NCI-H226 (cell line): Measurements from ENCODE around the gene FHOD3.
"Not testable (repeated sequence)": the region's sequence is repeated elsewhere in the genome, so short reads cannot be mapped to it uniquely, and the experiment has no call there.

Experiments
- DNase-seq: peaks from one replicate; pipeline ENCODE4 v3.0.0-alpha.2; 2015

Gene FHOD3

GRCh38 chr18:36680042-36680441, 382.5 kb downstream of the FHOD3 start:
- no peak for DNase-seq

- no peak for DNase-seq
Observed at GRCh38 chr18:36685580-36685979, 388.1 kb downstream of the FHOD3 start.

- DNase-seq = peak; percentile 7
Observed at GRCh38 chr18:36688020-36688965, 390.8 kb downstream of the FHOD3 start.

- DNase-seq = no peak
Observed at GRCh38 chr18:36692371-36692770, 394.9 kb downstream of the FHOD3 start.

GRCh38 chr18:36692921-36693332, 395.4 kb downstream of the FHOD3 start:
- DNase-seq = no peak

GRCh38 chr18:36693931-36694620, 396.6 kb downstream of the FHOD3 start:
- DNase-seq = no peak

GRCh38 chr18:36695806-36696205, 398.3 kb downstream of the FHOD3 start:
- no peak for DNase-seq

- peak; percentile 77 for DNase-seq
Observed at GRCh38 chr18:36697905-36698304, 400.4 kb downstream of the FHOD3 start.

- DNase-seq = no peak
Observed at GRCh38 chr18:36700955-36701354, 403.4 kb downstream of the FHOD3 start.

GRCh38 chr18:36702401-36703013, 405.0 kb downstream of the FHOD3 start:
- no peak for DNase-seq

- DNase-seq = no peak
Observed at GRCh38 chr18:36704156-36704555, 406.6 kb downstream of the FHOD3 start.

- DNase-seq = no peak
Observed at GRCh38 chr18:36706134-36706881, 408.8 kb downstream of the FHOD3 start.

GRCh38 chr18:36708366-36708765, 410.9 kb downstream of the FHOD3 start:
- no peak for DNase-seq

GRCh38 chr18:36709315-36709714, 411.8 kb downstream of the FHOD3 start:
- no peak for DNase-seq

- DNase-seq = no peak
Observed at GRCh38 chr18:36711014-36711725, 413.7 kb downstream of the FHOD3 start.

- peak; percentile 78 for DNase-seq
Observed at GRCh38 chr18:36711813-36712444, 414.4 kb downstream of the FHOD3 start.

- DNase-seq = no peak
Observed at GRCh38 chr18:36714476-36714875, 417.0 kb downstream of the FHOD3 start.

- no peak for DNase-seq
Observed at GRCh38 chr18:36717422-36718110, 420.1 kb downstream of the FHOD3 start.

GRCh38 chr18:36718705-36719328, 421.3 kb downstream of the FHOD3 start:
- DNase-seq = peak; percentile 59

GRCh38 chr18:36719630-36720029, 422.1 kb downstream of the FHOD3 start:
- no peak for DNase-seq

GRCh38 chr18:36721351-36721750, 423.8 kb downstream of the FHOD3 start:
- not testable (repeated sequence) for DNase-seq
